Right lobe of liver (tissue), 4 donors: ENCODE data around the gene TSPAN33.

Experiments
- POLR2A ChIP-seq: fragments of 450-650 bp; IDR thresholded peaks from one replicate; pipeline ENCODE4 v1.6.1; 2017; ENCODE audit warnings: antibody characterized with exemption, mild to moderate bottlenecking
- TF ChIP-seq, protein P1 (sequence below), 4 donors: fragments of 200-600 bp in 3 of 4; fragments of 450-650 bp in 1 of 4; IDR thresholded peaks; one replicate each; pipeline versions ENCODE4 v1.5.1 to v1.8.0; 2016 to 2022; ENCODE audit warnings: antibody characterized with exemption in 4 of 4, mild to moderate bottlenecking in 2 of 4
- donor health status: DM: no; HTN: no; CAD: no.
- donor health status: DM: no; HTN: no; CAD: no.
- donor health status: DM: no; HTN: yes; CAD: no.

DNA sequence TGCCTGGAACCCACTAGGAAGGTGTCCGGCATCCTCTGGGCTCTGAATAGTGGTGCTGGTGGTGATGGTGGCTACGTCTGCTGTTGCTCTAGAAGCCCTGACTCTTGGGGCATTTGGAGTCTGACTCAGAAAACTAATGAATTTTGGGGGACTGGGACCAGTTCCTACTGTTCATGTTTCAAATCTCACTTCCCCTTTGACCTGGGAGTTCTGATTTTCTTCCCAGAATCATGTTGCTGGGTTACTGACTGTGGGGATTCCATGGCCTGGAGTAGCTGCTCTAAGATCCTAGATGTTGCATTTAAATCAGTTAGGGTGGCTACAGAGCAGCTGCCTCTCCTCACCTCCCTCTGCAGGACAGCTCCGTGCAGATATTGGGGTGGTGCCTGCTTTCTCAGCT lies 3.2 kb downstream of the TSPAN33 start:
- TF ChIP-seq, protein P1, sequence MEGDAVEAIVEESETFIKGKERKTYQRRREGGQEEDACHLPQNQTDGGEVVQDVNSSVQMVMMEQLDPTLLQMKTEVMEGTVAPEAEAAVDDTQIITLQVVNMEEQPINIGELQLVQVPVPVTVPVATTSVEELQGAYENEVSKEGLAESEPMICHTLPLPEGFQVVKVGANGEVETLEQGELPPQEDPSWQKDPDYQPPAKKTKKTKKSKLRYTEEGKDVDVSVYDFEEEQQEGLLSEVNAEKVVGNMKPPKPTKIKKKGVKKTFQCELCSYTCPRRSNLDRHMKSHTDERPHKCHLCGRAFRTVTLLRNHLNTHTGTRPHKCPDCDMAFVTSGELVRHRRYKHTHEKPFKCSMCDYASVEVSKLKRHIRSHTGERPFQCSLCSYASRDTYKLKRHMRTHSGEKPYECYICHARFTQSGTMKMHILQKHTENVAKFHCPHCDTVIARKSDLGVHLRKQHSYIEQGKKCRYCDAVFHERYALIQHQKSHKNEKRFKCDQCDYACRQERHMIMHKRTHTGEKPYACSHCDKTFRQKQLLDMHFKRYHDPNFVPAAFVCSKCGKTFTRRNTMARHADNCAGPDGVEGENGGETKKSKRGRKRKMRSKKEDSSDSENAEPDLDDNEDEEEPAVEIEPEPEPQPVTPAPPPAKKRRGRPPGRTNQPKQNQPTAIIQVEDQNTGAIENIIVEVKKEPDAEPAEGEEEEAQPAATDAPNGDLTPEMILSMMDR (IDR thresholded peaks at IDR 0.05) = no peak
- no peak for TF ChIP-seq POLR2A
